GM23248 (cell line): ENCODE data around the gene ENTPD8.

Experiments used
- EZH2 ChIP-seq: fragments of 200-600 bp; sonication (generic); IDR thresholded peaks from 2 replicates; pipeline ENCODE4 v1.6.1; 2018; ENCODE audit warnings: antibody characterized with exemption, mild to moderate bottlenecking; ENCODE audit not compliant: insufficient read depth, poor library complexity, severe bottlenecking
- EZH2phosphoT487 ChIP-seq: fragments of 200-600 bp; sonication (generic); IDR thresholded peaks from 2 replicates; pipeline ENCODE4 v1.6.1; 2018; ENCODE audit warnings: antibody characterized with exemption, moderate library complexity, mild to moderate bottlenecking, low read depth; ENCODE audit not compliant: insufficient read depth

- TF ChIP-seq EZH2 = no peak
- no peak for TF ChIP-seq EZH2phosphoT487
Observed at GRCh38 chr9:137487454-137488326, 46.5 kb upstream of the ENTPD8 start.
